Activated CD4-positive, alpha-beta T cell treated with anti-CD3 and anti-CD28 coated beads for 4 hours (primary cell): ENCODE results near the gene SLC25A40.
"Not testable (repeated sequence)": the region's sequence is repeated elsewhere in the genome, so short reads cannot be mapped to it uniquely, and the experiment has no call there.

Experiments
- DNase-seq, 2 donors: peaks; one replicate each; pipeline ENCODE4 v3.0.0-alpha.2; 2020

The SLC25A40 gene, protein sequence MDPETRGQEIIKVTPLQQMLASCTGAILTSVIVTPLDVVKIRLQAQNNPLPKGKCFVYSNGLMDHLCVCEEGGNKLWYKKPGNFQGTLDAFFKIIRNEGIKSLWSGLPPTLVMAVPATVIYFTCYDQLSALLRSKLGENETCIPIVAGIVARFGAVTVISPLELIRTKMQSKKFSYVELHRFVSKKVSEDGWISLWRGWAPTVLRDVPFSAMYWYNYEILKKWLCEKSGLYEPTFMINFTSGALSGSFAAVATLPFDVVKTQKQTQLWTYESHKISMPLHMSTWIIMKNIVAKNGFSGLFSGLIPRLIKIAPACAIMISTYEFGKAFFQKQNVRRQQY

GRCh38 chr7:87876040-87876868 is at the start of gene SLC25A40, which contains the start of gene DBF4:
Gene SLC25A40, minus strand, starts transcription at chr7:87876360. Its CDS starts 17,633 bp downstream, at chr7:87858727.
Gene DBF4, plus strand, starts transcription at chr7:87876493. Its CDS starts 240 bp downstream, at chr7:87876733.
- DNase-seq: peak; percentile 92 to 94

DNA sequence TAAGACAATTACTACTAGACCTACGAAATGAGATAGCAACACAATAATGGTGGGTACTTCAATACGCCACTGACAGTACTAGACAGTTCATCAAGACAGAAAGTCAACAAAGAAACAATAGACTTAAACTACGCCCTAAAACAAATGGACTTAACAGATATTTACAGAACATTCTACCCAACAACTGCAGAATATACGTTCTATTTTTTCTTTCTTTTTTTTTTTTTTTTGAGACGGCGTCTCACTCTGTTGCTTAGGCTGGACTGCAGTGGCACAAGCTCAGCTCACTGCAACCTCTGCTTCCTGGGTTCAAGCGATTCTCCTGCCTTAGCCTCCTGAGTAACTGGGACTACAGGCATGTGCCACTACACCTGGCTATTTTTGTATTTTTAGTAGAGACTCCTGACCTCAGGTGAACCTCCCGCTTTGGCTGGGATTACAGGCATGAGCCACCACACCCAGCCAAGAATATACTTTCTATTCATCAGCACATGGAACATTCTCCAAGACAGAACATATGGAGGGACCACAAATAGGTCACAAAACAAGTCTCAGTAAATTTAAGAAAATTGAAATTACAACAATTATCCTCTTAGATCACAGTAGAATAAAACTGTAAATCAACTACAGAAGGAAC is 46.7 kb upstream of the SLC25A40 start:
- not testable (repeated sequence) for DNase-seq

- no peak for DNase-seq
Measured at GRCh38 chr7:87920578-87920977, 44.4 kb upstream of the SLC25A40 start.

GRCh38 chr7:87919875-87920274 is 43.7 kb upstream of the SLC25A40 start:
- no peak for DNase-seq

- no peak for DNase-seq
Measured at GRCh38 chr7:87918740-87919139, 42.6 kb upstream of the SLC25A40 start.

DNA sequence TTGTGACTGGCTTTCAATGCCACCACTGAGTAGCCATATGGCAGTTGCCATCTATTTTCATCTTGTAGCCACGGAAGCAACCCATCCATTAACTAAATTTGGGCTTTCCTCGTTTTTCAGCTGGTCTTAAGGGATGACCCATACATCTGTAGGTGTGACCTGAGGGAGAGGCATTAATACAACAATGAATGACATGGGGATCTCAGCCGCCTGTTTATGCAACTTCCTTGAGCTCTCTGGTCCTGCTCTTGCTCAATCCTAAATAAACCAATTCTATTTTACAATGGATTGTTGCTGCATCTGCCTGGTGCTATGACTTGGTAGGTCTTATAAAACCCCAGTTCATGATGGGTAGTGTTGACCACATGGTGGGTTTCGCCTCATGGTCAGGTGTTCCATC is 36.0 kb upstream of the SLC25A40 start:
- DNase-seq: no peak

GRCh38 chr7:87908814-87909213 is 32.7 kb upstream of the SLC25A40 start:
- not testable (repeated sequence) for DNase-seq

DNA sequence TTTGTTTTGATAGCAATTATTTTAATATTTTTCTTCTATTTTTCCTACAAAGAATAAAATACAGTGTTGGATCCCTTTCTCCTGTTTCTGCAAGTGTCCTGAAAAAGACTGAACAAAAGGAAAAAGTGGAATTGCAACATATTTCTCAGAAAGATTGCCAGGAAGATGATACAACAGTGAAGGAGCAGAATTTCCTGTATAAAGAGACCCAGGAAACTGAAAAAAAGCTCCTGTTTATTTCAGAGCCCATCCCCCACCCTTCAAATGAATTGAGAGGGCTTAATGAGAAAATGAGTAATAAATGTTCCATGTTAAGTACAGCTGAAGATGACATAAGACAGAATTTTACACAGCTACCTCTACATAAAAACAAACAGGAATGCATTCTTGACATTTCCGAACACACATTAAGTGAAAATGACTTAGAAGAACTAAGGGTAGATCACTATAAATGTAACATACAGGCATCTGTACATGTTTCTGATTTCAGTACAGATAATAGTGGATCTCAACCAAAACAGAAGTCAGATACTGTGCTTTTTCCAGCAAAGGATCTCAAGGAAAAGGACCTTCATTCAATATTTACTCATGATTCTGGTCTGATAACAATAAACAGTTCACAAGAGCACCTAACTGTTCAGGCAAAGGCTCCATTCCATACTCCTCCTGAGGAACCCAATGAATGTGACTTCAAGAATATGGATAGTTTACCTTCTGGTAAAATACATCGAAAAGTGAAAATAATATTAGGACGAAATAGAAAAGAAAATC is 31.2 kb upstream of the SLC25A40 start:
- DNase-seq: not testable (repeated sequence)

- no peak for DNase-seq
Measured at GRCh38 chr7:87899255-87899654, 23.1 kb upstream of the SLC25A40 start.

DNA sequence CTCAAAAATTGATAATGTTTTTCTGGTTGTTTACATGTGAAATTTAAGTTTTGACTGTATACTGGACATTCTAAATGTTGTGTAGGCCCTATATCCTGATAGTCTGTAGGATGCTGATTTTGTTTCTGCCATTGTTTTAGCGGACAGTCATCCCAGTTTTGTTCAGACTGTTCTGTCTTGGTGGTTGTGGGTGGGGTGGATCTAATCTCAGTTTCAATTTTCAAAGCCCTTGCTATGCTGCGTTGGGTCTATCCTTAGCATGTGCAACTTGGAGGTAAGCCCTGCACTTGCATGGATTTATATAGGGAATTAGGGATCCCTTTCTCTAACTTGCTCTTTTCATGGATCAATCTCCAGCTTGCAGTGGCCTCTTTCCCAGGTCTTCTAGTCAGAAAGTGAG is 19.2 kb upstream of the SLC25A40 start:
- no peak for DNase-seq

GRCh38 chr7:87886875-87887274 is 10.7 kb upstream of the SLC25A40 start:
- no peak for DNase-seq

- DNase-seq: no peak
Measured at GRCh38 chr7:87885018-87885417, 8.9 kb upstream of the SLC25A40 start.

GRCh38 chr7:87882151-87882937 is 6.2 kb upstream of the SLC25A40 start:
- no peak for DNase-seq

- no peak for DNase-seq
Measured at GRCh38 chr7:87878208-87878735, 2.1 kb upstream of the SLC25A40 start.

DNA sequence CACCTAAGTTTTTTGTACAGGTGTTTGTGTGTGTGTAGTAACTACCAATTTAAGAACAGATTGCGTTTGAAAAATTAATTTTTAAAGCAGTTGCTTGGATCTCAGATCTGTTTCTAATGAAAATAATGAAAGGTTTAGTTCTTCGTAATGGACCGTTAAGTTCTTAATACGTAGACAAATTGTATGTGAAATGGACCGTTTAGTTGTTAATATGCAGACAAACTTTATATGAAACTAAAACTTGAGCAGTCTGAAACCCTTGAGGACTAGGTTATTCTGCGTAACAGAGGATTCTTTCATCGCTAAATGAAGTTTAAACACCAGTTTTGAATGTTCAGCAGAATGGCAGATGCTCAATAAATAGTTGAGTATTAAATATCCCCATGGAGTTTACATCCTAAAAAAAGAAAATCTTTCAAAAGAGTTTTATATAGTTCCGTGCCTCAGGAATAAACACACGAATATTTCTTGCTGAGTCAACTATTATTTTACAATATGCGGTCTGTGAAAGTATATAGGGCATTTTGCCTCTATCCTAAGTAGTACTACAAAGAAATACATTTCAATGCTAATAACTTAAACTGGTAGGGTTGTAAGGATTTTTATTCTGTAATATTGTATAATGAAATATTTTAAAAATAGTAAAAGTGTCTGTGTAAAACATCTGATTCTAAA is 1.3 kb upstream of the SLC25A40 start:
- DNase-seq: no peak

- DNase-seq: peak; percentile 40 to 41
Measured at GRCh38 chr7:87876869-87877234, 692 bp upstream of the SLC25A40 start.

GRCh38 chr7:87875151-87876039 is 765 bp downstream of the SLC25A40 start:
- DNase-seq: peak; percentile 2 to 6

DNA sequence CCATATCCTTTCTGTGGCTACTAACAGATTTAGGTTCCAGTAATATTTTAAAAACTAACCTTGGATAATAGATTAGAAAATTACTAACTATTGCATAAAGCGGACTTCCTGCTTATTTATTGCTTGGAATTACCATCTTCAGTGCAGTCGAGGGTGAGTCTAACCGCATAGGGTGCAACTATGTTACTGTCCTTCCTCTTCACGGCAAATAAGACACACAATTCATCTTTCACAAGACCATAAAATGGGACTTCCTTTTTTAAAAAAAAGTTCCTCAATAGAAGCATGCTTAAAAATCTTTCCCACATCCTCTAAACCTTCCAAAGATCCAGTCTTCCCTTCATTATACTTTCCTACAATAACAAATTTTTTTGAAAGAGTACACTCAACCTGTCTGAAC is 2.1 kb downstream of the SLC25A40 start:
- no peak for DNase-seq

GRCh38 chr7:87873328-87873727 is 2.8 kb downstream of the SLC25A40 start:
- not testable (repeated sequence) for DNase-seq

- no peak for DNase-seq
Measured at GRCh38 chr7:87872346-87872745, 3.8 kb downstream of the SLC25A40 start.
